GM12891 (cell line): ENCODE results near the gene GNAO1.

Experiments used
- DNase-seq: peaks from one replicate; pipeline ENCODE4 v3.0.0; 2011; ENCODE audit warnings: low spot score; ENCODE audit not compliant: insufficient read length
- FAIRE-seq: peaks from 2 replicates; lab custom pipeline; 2011; peaks lifted over from hg19 to GRCh38; lab: Jason Lieb, UNC
- PAX5 ChIP-seq: IDR thresholded peaks from 2 replicates; pipeline ENCODE4 v1.6.1; 2011; ENCODE audit warnings: low read length, moderate library complexity, mild to moderate bottlenecking; ENCODE audit not compliant: insufficient read depth, severe bottlenecking
- POLR2A ChIP-seq: IDR thresholded peaks from 2 replicates; pipeline ENCODE4 v1.6.1; 2011; ENCODE audit warnings: low read depth, low read length, control low read depth
- POLR2AphosphoS5 ChIP-seq: IDR thresholded peaks from 2 replicates; pipeline ENCODE4 v1.6.1; 2011; ENCODE audit warnings: low read depth, low read length, control low read depth
- POU2F2 ChIP-seq: IDR thresholded peaks from 2 replicates; pipeline ENCODE4 v1.6.1; 2011; ENCODE audit warnings: low read depth, mild to moderate bottlenecking, control low read depth, low read length, moderate library complexity
- SPI1 ChIP-seq: IDR thresholded peaks from 2 replicates; pipeline ENCODE4 v1.6.1; 2011; ENCODE audit warnings: low read depth, low read length, control low read depth
- TAF1 ChIP-seq: IDR thresholded peaks from 2 replicates; pipeline ENCODE4 v1.6.1; 2011; ENCODE audit warnings: low read depth, low read length, control low read depth

GNAO1 gene

GRCh38 chr16:56343661-56344517 is 152.6 kb downstream of the GNAO1 start:
- FAIRE-seq = no peak
- TF ChIP-seq PAX5 (no peak), POLR2A (no peak)
- no peak for DNase-seq

DNA sequence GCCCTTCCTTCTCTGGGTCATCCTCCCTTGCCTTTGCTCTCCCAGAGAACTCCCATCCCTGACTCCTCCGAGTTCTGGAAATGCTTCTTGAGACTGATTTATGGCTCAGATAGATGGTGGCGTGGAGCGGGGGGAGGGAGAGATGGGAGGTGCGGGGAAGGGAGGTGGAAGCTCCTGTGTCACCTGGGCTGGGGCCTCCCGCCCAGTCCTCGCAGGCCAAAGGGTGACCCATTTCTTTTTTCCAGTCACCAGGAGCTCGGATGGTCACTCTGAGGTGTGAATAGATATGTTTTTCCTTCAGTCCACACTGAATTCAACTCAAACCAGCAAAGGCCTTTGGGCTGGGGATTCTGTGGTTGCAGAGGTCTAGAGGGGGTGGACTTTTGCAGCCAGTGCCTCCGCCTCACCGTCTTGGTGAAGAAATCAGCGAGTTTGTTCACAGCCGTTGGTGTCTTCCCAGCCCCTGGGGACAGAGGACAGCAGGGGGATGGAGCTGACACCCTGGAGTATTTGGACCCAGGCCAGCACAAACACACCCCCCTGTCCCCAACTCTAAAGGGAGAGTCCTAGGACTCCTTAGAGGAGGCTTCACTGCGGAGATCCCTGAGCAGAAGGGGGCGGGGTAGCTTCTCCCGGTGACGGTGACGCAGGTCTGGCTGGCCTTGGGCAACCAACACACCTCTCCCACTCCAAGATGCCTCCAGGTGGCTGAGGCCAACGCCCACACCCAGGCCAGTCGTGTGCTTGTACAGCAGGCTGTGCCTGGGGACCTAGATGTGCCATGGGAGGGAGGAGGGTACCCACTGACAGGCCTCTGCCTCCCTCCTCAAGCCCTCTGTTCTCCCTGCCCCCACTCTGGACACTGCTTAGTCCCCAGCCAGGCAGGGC is 153.5 kb downstream of the GNAO1 start:
- DNase-seq = no peak
- FAIRE-seq = no peak
- TF ChIP-seq POLR2AphosphoS5 = no peak
- no peak for TF ChIP-seq PAX5
- no peak for TF ChIP-seq SPI1
- TF ChIP-seq POLR2A = no peak
- TF ChIP-seq POU2F2 = no peak
- no peak for TF ChIP-seq TAF1

DNA sequence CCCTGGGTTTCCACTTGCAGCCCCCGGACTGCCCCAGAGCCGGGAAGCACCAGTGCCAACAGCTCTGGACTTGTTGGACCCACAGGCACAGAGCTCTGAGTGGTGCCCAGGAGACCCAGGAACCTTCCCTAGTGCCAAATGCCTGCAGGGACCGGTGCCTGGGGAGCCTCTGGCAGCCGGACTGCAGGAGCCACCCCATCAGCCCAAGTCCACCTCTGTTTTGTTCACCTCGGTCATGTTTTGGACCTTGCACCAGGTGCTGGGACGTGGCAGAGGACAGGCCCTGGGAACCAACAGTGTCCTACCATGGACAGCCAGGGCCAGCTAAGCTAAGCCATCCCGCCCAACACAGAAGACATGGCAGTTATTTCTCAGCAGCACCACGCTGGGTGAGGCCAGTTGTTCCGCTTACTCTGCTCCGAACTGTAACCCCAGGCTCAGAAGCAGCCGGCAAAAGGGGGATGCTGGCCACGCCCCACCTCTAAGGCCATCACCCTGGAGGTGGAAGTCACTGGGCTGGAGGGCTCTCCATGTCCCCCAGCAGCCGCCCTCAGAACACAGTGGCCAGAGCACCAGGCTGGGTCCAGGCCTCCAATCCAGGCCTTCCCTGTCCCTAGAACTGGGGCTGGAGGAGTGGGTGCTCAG is 154.2 kb downstream of the GNAO1 start:
- no peak for TF ChIP-seq TAF1
- TF ChIP-seq POLR2AphosphoS5 = no peak
- TF ChIP-seq SPI1 = no peak
- no peak for TF ChIP-seq POLR2A
- no peak for TF ChIP-seq PAX5
- no peak for TF ChIP-seq POU2F2
- DNase-seq = no peak
- FAIRE-seq = no peak

- FAIRE-seq (no peak), DNase-seq (no peak)
- TF ChIP-seq TAF1 = no peak
- no peak for TF ChIP-seq PAX5
- no peak for TF ChIP-seq POLR2AphosphoS5
- TF ChIP-seq POLR2A = no peak
- no peak for TF ChIP-seq POU2F2
- TF ChIP-seq SPI1 = no peak
Observed at GRCh38 chr16:56346131-56346890, 155.0 kb downstream of the GNAO1 start.

- no peak for FAIRE-seq
- TF ChIP-seq PAX5 = no peak
- TF ChIP-seq POLR2AphosphoS5 = no peak
- TF ChIP-seq POU2F2 = no peak
- no peak for TF ChIP-seq TAF1
- TF ChIP-seq SPI1 = no peak
- no peak for TF ChIP-seq POLR2A
- no peak for DNase-seq
Observed at GRCh38 chr16:56347166-56347565, 155.9 kb downstream of the GNAO1 start.

GRCh38 chr16:56347670-56348069 is 156.4 kb downstream of the GNAO1 start:
- no peak for FAIRE-seq
- no peak for DNase-seq
- TF ChIP-seq SPI1 (no peak), PAX5 (no peak), POU2F2 (no peak), POLR2AphosphoS5 (no peak), TAF1 (no peak), POLR2A (no peak)

- FAIRE-seq = no peak
- DNase-seq = no peak
- no peak for TF ChIP-seq PAX5
- no peak for TF ChIP-seq SPI1
- TF ChIP-seq TAF1 = no peak
Observed at GRCh38 chr16:56348168-56349085, 157.1 kb downstream of the GNAO1 start.

GRCh38 chr16:56349086-56349415 is 157.8 kb downstream of the GNAO1 start:
- TF ChIP-seq POU2F2 (no peak), TAF1 (no peak), POLR2AphosphoS5 (no peak), PAX5 (no peak), POLR2A (no peak), SPI1 (no peak)
- no peak for DNase-seq
- no peak for FAIRE-seq

DNA sequence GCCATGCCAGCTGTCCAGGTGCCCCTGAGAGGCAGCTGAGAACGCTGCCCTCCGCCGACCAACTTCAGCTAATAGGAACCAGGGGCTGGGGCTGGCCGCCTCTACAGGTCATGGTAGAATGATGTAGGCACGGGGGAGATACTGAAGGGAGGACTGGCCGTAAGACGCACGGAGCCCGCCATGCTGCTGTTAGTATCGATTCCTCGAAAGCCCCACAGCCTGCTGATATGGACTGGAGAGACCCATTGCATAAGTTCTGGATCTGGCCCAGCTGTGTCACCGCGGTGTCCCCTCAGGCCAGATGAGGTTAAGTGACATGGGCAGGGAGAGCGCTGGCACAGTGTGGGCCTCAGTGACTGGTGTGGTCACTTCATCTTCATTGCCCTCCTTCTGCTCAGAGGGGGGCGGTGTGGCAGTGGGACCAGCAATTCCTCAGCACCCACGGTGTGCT is 158.4 kb downstream of the GNAO1 start:
- TF ChIP-seq PAX5 = no peak
- TF ChIP-seq POU2F2 = no peak
- TF ChIP-seq TAF1 = no peak
- no peak for TF ChIP-seq POLR2A
- TF ChIP-seq POLR2AphosphoS5 = no peak
- no peak for TF ChIP-seq SPI1
- DNase-seq (no peak), FAIRE-seq (no peak)
